Measurements from ENCODE around the gene AFF3. TPM values are rescaled to one million over a fixed set of nuclear protein-coding genes. Genes with fewer than 3 reads are reported as not detected.

AFF3 gene
- total and polyA plus RNA-seq, 2 donors (not counting 1 experiment from before 2014, with no cell fraction given): 0.50 to 2.5 TPM

DNA sequence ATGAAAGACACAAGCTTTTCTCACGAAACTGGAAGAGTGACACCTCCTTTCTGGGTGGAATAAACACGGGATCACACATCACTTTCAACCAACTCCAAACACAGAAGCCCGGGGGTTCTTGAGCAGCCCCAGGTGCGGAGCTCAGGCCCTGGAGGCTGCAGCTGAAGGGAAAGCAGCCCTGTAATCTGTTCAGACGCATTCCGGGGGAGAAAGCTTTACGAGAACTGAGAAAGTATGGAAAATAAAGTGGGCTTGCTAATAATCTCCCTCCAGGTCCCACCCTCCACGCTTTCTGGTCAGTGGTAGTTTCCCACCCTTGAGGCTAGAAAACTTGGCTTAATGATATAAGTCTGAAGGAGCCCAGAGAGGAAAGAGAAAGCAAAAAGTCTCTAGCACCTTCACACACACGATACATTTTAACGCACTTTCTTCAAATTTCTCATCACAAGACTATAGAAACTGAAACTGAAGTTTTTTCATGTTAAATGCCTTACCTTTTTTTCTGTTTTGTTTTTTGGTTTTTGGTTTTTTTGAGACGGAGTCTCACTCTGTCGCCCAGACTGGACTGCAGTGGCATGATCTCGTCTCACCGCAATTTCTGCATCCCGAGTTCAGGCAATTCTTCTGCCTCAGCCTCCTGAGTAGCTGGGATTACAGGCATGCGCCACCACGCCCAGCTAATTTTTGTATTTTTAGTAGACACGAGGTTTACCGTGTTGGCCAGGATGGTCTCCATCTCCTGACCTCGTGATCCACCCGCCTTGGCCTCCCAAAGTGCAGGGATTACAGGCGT is 141.3 kb downstream of the AFF3 start:
- H3K36me3 ChIP-seq (ENCODE audit: control insufficient read depth, insufficient read depth, low read length): no peaks in the 10 kb centered on the region
- H4K20me1 ChIP-seq (ENCODE audit: control insufficient read depth, extremely low read depth, insufficient read depth, low read length): no peaks in the 10 kb centered on the region
- TF ChIP-seq, protein P1, sequence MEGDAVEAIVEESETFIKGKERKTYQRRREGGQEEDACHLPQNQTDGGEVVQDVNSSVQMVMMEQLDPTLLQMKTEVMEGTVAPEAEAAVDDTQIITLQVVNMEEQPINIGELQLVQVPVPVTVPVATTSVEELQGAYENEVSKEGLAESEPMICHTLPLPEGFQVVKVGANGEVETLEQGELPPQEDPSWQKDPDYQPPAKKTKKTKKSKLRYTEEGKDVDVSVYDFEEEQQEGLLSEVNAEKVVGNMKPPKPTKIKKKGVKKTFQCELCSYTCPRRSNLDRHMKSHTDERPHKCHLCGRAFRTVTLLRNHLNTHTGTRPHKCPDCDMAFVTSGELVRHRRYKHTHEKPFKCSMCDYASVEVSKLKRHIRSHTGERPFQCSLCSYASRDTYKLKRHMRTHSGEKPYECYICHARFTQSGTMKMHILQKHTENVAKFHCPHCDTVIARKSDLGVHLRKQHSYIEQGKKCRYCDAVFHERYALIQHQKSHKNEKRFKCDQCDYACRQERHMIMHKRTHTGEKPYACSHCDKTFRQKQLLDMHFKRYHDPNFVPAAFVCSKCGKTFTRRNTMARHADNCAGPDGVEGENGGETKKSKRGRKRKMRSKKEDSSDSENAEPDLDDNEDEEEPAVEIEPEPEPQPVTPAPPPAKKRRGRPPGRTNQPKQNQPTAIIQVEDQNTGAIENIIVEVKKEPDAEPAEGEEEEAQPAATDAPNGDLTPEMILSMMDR (conservative IDR thresholded peaks at IDR 0.05 in 1 of 2, IDR thresholded peaks at IDR 0.05 in 1 of 2; ENCODE audit: low read depth in 1 of 2, low read length in 2 of 2): no peak
- no peak for TF ChIP-seq EZH2 (IDR thresholded peaks at IDR 0.05; ENCODE audit: low read length, missing control alignments)
- no peak for DNase-seq (ENCODE audit: low read depth in 2 of 2)
- no peak overlapping the region for H3K9ac ChIP-seq (ENCODE audit: insufficient read depth, low read length)
- H3K27me3 ChIP-seq (ENCODE audit: control insufficient read depth, insufficient read depth, low read length): no peaks in the 10 kb centered on the region
- no peak overlapping the region for H3K27ac ChIP-seq (ENCODE audit: insufficient read depth, low read length)
- H3K4me2 ChIP-seq (ENCODE audit: extremely low read depth, insufficient read depth, low read length): no peak overlapping the region
- H3K79me2 ChIP-seq (ENCODE audit: control insufficient read depth, insufficient read depth, low read length): no peaks in the 10 kb centered on the region
- H3K9me3 ChIP-seq (ENCODE audit: control insufficient read depth, insufficient read depth, low read depth, low read length): no peaks in the 10 kb centered on the region
- H2AFZ ChIP-seq (ENCODE audit: low read length): no peak overlapping the region
- H3K4me3 ChIP-seq (replicated peaks in 1 of 4; ENCODE audit: control extremely low read depth in 1 of 4, insufficient read depth in 1 of 4, low read depth in 3 of 4, low read length in 4 of 4): no peak overlapping the region
- no peaks in the 10 kb centered on the region for H3K4me1 ChIP-seq (ENCODE audit: control insufficient read depth, extremely low read depth, insufficient read depth, low read length)

DNA sequence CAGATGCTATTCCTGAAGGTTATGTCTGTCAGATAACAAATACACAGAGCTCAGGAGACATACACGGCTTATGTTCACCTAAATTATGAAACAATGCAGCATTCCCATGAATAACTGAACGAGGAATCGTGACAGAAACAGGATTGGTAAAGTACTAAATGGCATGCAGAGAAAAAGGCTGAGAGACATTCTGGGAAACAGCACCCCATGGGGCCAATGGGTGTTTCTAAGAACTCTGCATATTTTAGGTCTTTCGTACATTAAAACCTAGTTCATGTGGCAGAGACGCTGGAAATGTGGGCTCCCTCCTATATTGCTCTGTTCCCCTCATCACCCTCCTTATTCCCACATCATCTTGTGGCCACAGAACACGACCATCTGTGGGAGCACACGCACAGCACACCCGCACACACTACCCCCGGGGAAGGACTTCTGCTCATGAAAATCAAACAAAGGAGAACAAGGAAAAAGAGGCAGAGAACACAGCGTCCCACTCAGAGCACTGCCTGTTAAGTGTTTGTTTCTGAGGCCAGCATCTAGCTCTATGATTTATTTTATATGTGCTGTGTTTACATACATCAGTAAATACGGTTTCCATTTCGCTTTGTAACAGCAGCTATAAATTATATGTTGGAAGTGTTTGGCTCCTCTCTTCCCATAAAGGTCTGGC is 143.6 kb downstream of the AFF3 start:
- Histone ChIP-seq H3K9me3 (ENCODE audit: control insufficient read depth, insufficient read depth, low read depth, low read length) (no peaks in the 10 kb centered on the region), H3K79me2 (ENCODE audit: control insufficient read depth, insufficient read depth, low read length) (no peaks in the 10 kb centered on the region), H3K27ac (ENCODE audit: insufficient read depth, low read length) (no peak overlapping the region), H3K4me1 (ENCODE audit: control insufficient read depth, extremely low read depth, insufficient read depth, low read length) (no peaks in the 10 kb centered on the region), H4K20me1 (ENCODE audit: control insufficient read depth, extremely low read depth, insufficient read depth, low read length) (no peaks in the 10 kb centered on the region), H3K4me2 (ENCODE audit: extremely low read depth, insufficient read depth, low read length) (no peak overlapping the region), H3K9ac (ENCODE audit: insufficient read depth, low read length) (no peak overlapping the region), H2AFZ (ENCODE audit: low read length) (no peak overlapping the region), H3K4me3 (replicated peaks in 1 of 4; ENCODE audit: control extremely low read depth in 1 of 4, insufficient read depth in 1 of 4, low read depth in 3 of 4, low read length in 4 of 4) (no peak overlapping the region), H3K36me3 (ENCODE audit: control insufficient read depth, insufficient read depth, low read length) (no peaks in the 10 kb centered on the region), H3K27me3 (ENCODE audit: control insufficient read depth, insufficient read depth, low read length) (no peaks in the 10 kb centered on the region)
- no peak for TF ChIP-seq EZH2 (IDR thresholded peaks at IDR 0.05; ENCODE audit: low read length, missing control alignments)
- TF ChIP-seq, protein P1 (conservative IDR thresholded peaks at IDR 0.05 in 1 of 2, IDR thresholded peaks at IDR 0.05 in 1 of 2; ENCODE audit: low read depth in 1 of 2, low read length in 2 of 2): no peak
- peak in 1 of 2 donors; percentile 44 for DNase-seq (ENCODE audit: low read depth in 2 of 2)

DNA sequence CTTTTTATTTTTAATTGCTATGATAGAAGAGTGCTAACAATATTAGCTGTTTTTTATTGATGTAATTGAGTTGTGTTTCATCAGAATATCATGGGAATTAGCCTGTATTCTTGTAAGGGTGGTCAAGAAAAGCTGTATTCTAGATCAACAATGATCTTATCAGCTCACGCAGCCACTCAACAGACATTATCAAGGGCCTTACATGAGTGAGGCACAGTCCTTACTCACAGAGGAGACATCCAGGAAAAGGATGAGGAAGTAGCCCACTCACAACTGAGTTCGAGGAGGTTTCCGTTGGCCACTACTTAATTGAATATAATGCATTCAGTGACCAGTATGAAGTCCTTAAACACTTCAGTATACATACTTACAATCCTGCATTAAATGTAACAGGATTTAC is 152.5 kb downstream of the AFF3 start:
- no peaks in the 10 kb centered on the region for H3K79me2 ChIP-seq (ENCODE audit: control insufficient read depth, insufficient read depth, low read length)
- H3K9ac ChIP-seq (ENCODE audit: insufficient read depth, low read length): no peak overlapping the region
- H3K36me3 ChIP-seq (ENCODE audit: control insufficient read depth, insufficient read depth, low read length): no peaks in the 10 kb centered on the region
- no peak overlapping the region for H2AFZ ChIP-seq (ENCODE audit: low read length)
- H4K20me1 ChIP-seq (ENCODE audit: control insufficient read depth, extremely low read depth, insufficient read depth, low read length): no peaks in the 10 kb centered on the region
- DNase-seq (ENCODE audit: low read depth in 2 of 2): no peak
- peaks cover 6% of the 10 kb centered on the region for H3K27me3 ChIP-seq (ENCODE audit: control insufficient read depth, insufficient read depth, low read length)
- no peak overlapping the region for H3K4me2 ChIP-seq (ENCODE audit: extremely low read depth, insufficient read depth, low read length)
- TF ChIP-seq, protein P1 (conservative IDR thresholded peaks at IDR 0.05 in 1 of 2, IDR thresholded peaks at IDR 0.05 in 1 of 2; ENCODE audit: low read depth in 1 of 2, low read length in 2 of 2): no peak
- no peak for TF ChIP-seq EZH2 (IDR thresholded peaks at IDR 0.05; ENCODE audit: low read length, missing control alignments)
- no peak overlapping the region for H3K4me3 ChIP-seq (replicated peaks in 1 of 4; ENCODE audit: control extremely low read depth in 1 of 4, insufficient read depth in 1 of 4, low read depth in 3 of 4, low read length in 4 of 4)
- H3K9me3 ChIP-seq (ENCODE audit: control insufficient read depth, insufficient read depth, low read depth, low read length): no peaks in the 10 kb centered on the region
- H3K27ac ChIP-seq (ENCODE audit: insufficient read depth, low read length): no peak overlapping the region
- peaks cover 2% of the 10 kb centered on the region for H3K4me1 ChIP-seq (ENCODE audit: control insufficient read depth, extremely low read depth, insufficient read depth, low read length)

Measured in fibroblast of lung (primary cell).